GM12872 (cell line): ENCODE data around the gene SYT13.

Experiments
- CTCF ChIP-seq: IDR thresholded peaks from 3 replicates; pipeline ENCODE4 v1.5.1; 2011; ENCODE audit warnings: low read depth, mild to moderate bottlenecking, low read length, moderate library complexity; ENCODE audit not compliant: insufficient read depth

The SYT13 gene

GRCh38 chr11:45321031-45321595, 35.0 kb upstream of the SYT13 start:
- TF ChIP-seq CTCF: no peak

- TF ChIP-seq CTCF: no peak
Observed at GRCh38 chr11:45320371-45320770, 34.2 kb upstream of the SYT13 start.

- no peak for TF ChIP-seq CTCF
Observed at GRCh38 chr11:45319077-45319476, 32.9 kb upstream of the SYT13 start.

- no peak for TF ChIP-seq CTCF
Observed at GRCh38 chr11:45318516-45318915, 32.4 kb upstream of the SYT13 start.

GRCh38 chr11:45316258-45316657, 30.1 kb upstream of the SYT13 start:
- no peak for TF ChIP-seq CTCF

GRCh38 chr11:45314900-45315299, 28.8 kb upstream of the SYT13 start:
- TF ChIP-seq CTCF: no peak

GRCh38 chr11:45313171-45313865, 27.2 kb upstream of the SYT13 start:
- no peak for TF ChIP-seq CTCF
